OCI-M2 (cell line): ENCODE data around the gene ARPC5.

Experiments used
- DNase-seq: peaks from one replicate; lab custom pipeline; 2025; ENCODE audit not compliant: unreplicated experiment; lab: John Stamatoyannopoulos, UW

The ARPC5 gene

GRCh38 chr1:183588827-183589226, 46.8 kb downstream of the ARPC5 start:
- no peak for DNase-seq

- DNase-seq: no peak
Observed at GRCh38 chr1:183586926-183587325, 48.7 kb downstream of the ARPC5 start.

- no peak for DNase-seq
Observed at GRCh38 chr1:183586455-183586854, 49.1 kb downstream of the ARPC5 start.

GRCh38 chr1:183585038-183585437, 50.5 kb downstream of the ARPC5 start:
- no peak for DNase-seq

- no peak for DNase-seq
Observed at GRCh38 chr1:183584147-183584546, 51.4 kb downstream of the ARPC5 start.

GRCh38 chr1:183583466-183583865, 52.1 kb downstream of the ARPC5 start:
- DNase-seq: no peak

- DNase-seq: no peak
Observed at GRCh38 chr1:183582021-183582713, 53.4 kb downstream of the ARPC5 start.

GRCh38 chr1:183580281-183580682, 55.3 kb downstream of the ARPC5 start:
- DNase-seq: no peak

GRCh38 chr1:183578856-183579255, 56.7 kb downstream of the ARPC5 start:
- DNase-seq: no peak

GRCh38 chr1:183577897-183578465, 57.6 kb downstream of the ARPC5 start:
- no peak for DNase-seq

GRCh38 chr1:183576537-183576936, 59.0 kb downstream of the ARPC5 start:
- DNase-seq: no peak

GRCh38 chr1:183575606-183576005, 60.0 kb downstream of the ARPC5 start:
- no peak for DNase-seq

- DNase-seq: no peak
Observed at GRCh38 chr1:183572721-183573120, 62.9 kb downstream of the ARPC5 start.

- DNase-seq: no peak
Observed at GRCh38 chr1:183571678-183572268, 63.8 kb downstream of the ARPC5 start.
